ENCODE results near the gene SOX1. TPM values are rescaled to one million over a fixed set of nuclear protein-coding genes. Genes with fewer than 3 reads are reported as not detected.

The SOX1 gene
- polyA plus RNA-seq, 2 of the 4 experiments (the other 2 are of a cell fraction): not detected

DNA sequence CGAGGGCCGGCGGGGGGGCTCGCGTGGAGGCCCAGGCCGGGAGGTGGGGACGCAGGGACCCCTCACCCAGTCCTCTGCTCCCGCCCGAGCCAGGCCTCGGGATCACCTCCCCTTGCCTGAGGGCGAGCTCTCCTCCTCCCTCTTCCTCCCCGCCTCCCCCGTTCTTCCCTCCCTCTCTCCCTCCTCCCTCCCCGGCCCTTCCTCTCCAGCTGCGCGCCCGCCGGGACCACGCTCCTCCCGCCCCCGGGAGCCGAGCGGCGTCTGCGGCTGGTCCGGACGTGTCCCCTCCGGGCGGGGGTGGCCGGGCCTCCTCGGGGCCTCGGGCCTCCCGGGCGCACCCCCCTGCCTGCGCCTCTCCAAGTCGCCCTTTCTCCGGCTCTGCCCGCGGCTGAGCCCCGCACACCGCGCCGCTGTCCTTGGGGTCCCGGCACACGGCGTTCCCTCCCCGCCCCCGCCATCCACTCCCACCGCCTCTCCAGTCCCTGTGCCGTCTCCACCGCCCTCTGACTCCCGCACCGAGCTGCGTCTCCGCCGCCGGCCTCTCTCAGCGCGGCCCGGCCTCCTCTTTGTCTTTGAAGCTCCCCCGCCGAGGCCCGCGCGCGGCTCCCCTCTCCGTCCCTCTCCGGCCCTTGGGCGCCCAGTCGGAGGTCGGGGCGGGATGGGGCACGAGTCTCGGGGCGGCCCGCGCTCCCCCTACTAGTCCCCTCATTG, 5.7 kb downstream of the SOX1 start:
- POLR2A ChIA-PET: no interaction called here
- CTCF ChIA-PET: no interaction called here
- WGBS (ENCODE audit: missing lambda C conversion rate): no CpG with 5 or more reads among the region's 77 CpGs
- DNase-seq (ENCODE audit: low read depth in 1 of 2, low spot score in 1 of 2) (no peak), ATAC-seq (no peak), FAIRE-seq (no peak)
- TF ChIP-seq KDM1A (IDR thresholded peaks at IDR 0.05; ENCODE audit: low read depth) (no peak), NPAS2 (CRISPR knock-in tag; IDR thresholded peaks at IDR 0.05; ENCODE audit: borderline replicate concordance) (no peak), FOSB (CRISPR knock-in tag; IDR thresholded peaks at IDR 0.05) (no peak), HDAC2 (IDR thresholded peaks at IDR 0.05) (no peak), FOXS1 (CRISPR knock-in tag; IDR thresholded peaks at IDR 0.05) (no peak), JUNB (IDR thresholded peaks at IDR 0.05) (no peak), SMC3 (IDR thresholded peaks at IDR 0.05) (no peak), MAFK (IDR thresholded peaks at IDR 0.05; ENCODE audit: partially characterized antibody) (no peak), PBX3 (IDR thresholded peaks at IDR 0.05) (no peak), ZNF302 (CRISPR knock-in tag; IDR thresholded peaks at IDR 0.05) (no peak), ESRRA (IDR thresholded peaks at IDR 0.05; ENCODE audit: borderline replicate concordance, low read length) (no peak), NR3C1 (IDR thresholded peaks at IDR 0.05) (no peak)
- H3K4me1 ChIP-seq: no peaks in the 10 kb centered on the region
- no peak overlapping the region for H3K4me3 ChIP-seq
- H3K27ac ChIP-seq: no peak overlapping the region
- H3K4me2 ChIP-seq: peak overlapping the region; percentile 32; the same call in 1 of the 3 replicates
- no peaks in the 10 kb centered on the region for H3K9me3 ChIP-seq

GRCh38 chr13:112073245-112074138, 6.5 kb downstream of the SOX1 start:
- no peaks in the 10 kb centered on the region for H3K4me1 ChIP-seq
- ChIA-PET CTCF (no interaction called here), POLR2A (no interaction called here)
- H3K4me3 ChIP-seq: no peak overlapping the region
- WGBS (ENCODE audit: missing lambda C conversion rate): 53% methylated on average over 40 of the region's 77 CpGs
- TF ChIP-seq NFE2L2 (conservative IDR thresholded peaks at IDR 0.05; ENCODE audit: low read length) (no peak), TP53 (CRISPR knock-in tag; IDR thresholded peaks at IDR 0.05) (no peak), HDAC2 (IDR thresholded peaks at IDR 0.05) (no peak), HMGXB4 (CRISPR knock-in tag; IDR thresholded peaks at IDR 0.05; ENCODE audit: borderline replicate concordance) (no peak), FOXS1 (CRISPR knock-in tag; IDR thresholded peaks at IDR 0.05) (no peak), PBX3 (IDR thresholded peaks at IDR 0.05) (no peak), EHMT2 (IDR thresholded peaks at IDR 0.05; ENCODE audit: low read depth) (no peak), RNF2 (IDR thresholded peaks at IDR 0.05; ENCODE audit: borderline replicate concordance, low read depth) (no peak), SREBF2 (IDR thresholded peaks at IDR 0.05) (no peak), BCL3 (IDR thresholded peaks at IDR 0.05) (no peak)
- TF ChIP-seq, protein P1, sequence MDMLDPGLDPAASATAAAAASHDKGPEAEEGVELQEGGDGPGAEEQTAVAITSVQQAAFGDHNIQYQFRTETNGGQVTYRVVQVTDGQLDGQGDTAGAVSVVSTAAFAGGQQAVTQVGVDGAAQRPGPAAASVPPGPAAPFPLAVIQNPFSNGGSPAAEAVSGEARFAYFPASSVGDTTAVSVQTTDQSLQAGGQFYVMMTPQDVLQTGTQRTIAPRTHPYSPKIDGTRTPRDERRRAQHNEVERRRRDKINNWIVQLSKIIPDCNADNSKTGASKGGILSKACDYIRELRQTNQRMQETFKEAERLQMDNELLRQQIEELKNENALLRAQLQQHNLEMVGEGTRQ (IDR thresholded peaks at IDR 0.05): no peak
- ATAC-seq (no peak), DNase-seq (ENCODE audit: low read depth in 1 of 2, low spot score in 1 of 2) (no peak), FAIRE-seq (no peak)
- H3K9me3 ChIP-seq: no peaks in the 10 kb centered on the region
- H3K4me2 ChIP-seq: peak overlapping the region; percentile 32; the same call in 1 of the 3 replicates
- no peak overlapping the region for H3K27ac ChIP-seq
